Parathyroid adenoma (tissue), 2 donors: ENCODE measurements around the gene PTGS2.

ENCODE experiments used
- H2AFZ ChIP-seq: fragments of 300-600 bp; sonication (generic); one replicate; pipeline ENCODE4 v1.7.0; 2017; ENCODE audit warnings: antibody characterized with exemption, mild to moderate bottlenecking
- H3K27ac ChIP-seq: fragments of 300-600 bp; sonication (generic); one replicate; pipeline ENCODE4 v1.7.0; 2017
- H3K27me3 ChIP-seq: fragments of 300-600 bp; sonication (generic); one replicate; pipeline ENCODE4 v1.7.0; 2017; ENCODE audit warnings: low read length; ENCODE audit not compliant: control insufficient read depth, insufficient read depth
- H3K36me3 ChIP-seq: fragments of 300-600 bp; sonication (generic); one replicate; pipeline ENCODE4 v1.7.0; 2017; ENCODE audit warnings: low read length; ENCODE audit not compliant: control insufficient read depth, insufficient read depth
- H3K4me1 ChIP-seq: fragments of 300-600 bp; sonication (generic); one replicate; pipeline ENCODE4 v1.7.0; 2017; ENCODE audit warnings: control low read depth
- H3K4me2 ChIP-seq: fragments of 300-600 bp; sonication (generic); one replicate; pipeline ENCODE4 v1.7.0; 2017; ENCODE audit warnings: low read length
- H3K4me3 ChIP-seq: fragments of 300-600 bp; sonication (generic); one replicate; pipeline ENCODE4 v1.7.0; 2017; ENCODE audit warnings: low read depth, low read length
- H3K79me2 ChIP-seq: fragments of 300-600 bp; sonication (generic); one replicate; pipeline ENCODE4 v1.7.0; 2017; ENCODE audit warnings: control low read depth
- H3K9ac ChIP-seq: fragments of 300-600 bp; sonication (generic); one replicate; pipeline ENCODE4 v1.7.0; 2017; ENCODE audit warnings: mild to moderate bottlenecking
- H3K9me3 ChIP-seq: fragments of 300-600 bp; sonication (generic); one replicate; pipeline ENCODE4 v1.7.0; 2017; ENCODE audit warnings: low read length; ENCODE audit not compliant: control insufficient read depth
- TF ChIP-seq, protein P1 (sequence below): fragments of 300-600 bp; sonication (generic); IDR thresholded peaks from one replicate; pipeline ENCODE4 v1.7.0; 2017; ENCODE audit warnings: antibody characterized with exemption, mild to moderate bottlenecking
- donor health status: primary hyperparathyroidism.

Gene PTGS2

DNA sequence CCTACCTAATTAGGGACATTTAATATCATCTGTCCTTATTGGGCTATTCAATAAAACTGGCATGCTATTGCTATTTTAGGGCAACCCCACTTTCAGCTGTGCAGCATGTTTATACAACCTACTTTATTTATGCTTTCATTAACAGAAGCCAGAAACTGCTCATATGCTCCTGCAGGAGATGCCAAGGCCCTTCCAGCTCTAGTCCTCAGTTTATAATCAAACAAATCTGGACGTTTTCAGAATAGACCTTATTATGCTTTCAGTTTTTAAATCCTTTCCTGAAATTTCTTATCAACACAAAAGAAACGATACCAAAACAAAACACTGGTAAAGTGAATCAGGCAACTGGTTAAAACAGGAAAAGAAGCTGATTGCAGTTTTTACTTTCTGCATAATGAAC is 53.2 kb downstream of the PTGS2 start:
- no peaks in the 10 kb centered on the region for H3K9me3 ChIP-seq
- no peak overlapping the region for H3K4me2 ChIP-seq
- no peak overlapping the region for H3K4me3 ChIP-seq
- no peak overlapping the region for H2AFZ ChIP-seq
- no peaks in the 10 kb centered on the region for H3K4me1 ChIP-seq
- TF ChIP-seq, protein P1, sequence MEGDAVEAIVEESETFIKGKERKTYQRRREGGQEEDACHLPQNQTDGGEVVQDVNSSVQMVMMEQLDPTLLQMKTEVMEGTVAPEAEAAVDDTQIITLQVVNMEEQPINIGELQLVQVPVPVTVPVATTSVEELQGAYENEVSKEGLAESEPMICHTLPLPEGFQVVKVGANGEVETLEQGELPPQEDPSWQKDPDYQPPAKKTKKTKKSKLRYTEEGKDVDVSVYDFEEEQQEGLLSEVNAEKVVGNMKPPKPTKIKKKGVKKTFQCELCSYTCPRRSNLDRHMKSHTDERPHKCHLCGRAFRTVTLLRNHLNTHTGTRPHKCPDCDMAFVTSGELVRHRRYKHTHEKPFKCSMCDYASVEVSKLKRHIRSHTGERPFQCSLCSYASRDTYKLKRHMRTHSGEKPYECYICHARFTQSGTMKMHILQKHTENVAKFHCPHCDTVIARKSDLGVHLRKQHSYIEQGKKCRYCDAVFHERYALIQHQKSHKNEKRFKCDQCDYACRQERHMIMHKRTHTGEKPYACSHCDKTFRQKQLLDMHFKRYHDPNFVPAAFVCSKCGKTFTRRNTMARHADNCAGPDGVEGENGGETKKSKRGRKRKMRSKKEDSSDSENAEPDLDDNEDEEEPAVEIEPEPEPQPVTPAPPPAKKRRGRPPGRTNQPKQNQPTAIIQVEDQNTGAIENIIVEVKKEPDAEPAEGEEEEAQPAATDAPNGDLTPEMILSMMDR = no peak
- H3K27ac ChIP-seq = no peak overlapping the region
- no peaks in the 10 kb centered on the region for H3K27me3 ChIP-seq
- no peaks in the 10 kb centered on the region for H3K79me2 ChIP-seq
- no peak overlapping the region for H3K9ac ChIP-seq
- no peaks in the 10 kb centered on the region for H3K36me3 ChIP-seq

DNA sequence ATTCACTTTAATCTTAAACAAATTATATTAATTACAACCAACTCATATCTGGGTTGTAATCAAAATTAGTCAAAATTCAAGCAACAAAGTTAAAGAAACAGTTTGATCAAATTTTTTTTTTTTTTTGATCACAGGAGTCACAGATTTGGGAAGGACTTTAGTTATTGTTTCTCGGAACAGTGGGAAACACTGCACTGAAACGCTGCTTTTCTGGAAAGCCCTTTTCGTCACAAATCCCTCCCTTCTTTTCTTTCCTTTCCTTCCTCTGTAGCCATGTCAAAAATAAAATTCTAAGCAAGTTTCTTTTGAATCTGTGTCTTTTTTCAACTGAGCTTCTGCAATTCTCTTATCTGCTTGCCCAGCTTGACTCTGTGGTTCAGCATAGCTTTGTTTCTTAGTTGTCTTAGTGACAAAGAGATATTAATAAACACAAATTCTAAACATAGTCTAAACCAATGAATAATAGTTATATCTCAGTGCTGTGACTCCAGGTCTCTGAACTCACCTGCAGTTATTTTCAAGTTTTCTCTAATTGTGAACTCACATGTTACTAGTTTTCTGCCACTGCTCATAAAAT is 53.8 kb downstream of the PTGS2 start:
- Histone ChIP-seq H2AFZ (no peak overlapping the region), H3K4me1 (no peaks in the 10 kb centered on the region), H3K36me3 (no peaks in the 10 kb centered on the region), H3K27me3 (no peaks in the 10 kb centered on the region), H3K4me3 (no peak overlapping the region), H3K9me3 (no peaks in the 10 kb centered on the region), H3K4me2 (no peak overlapping the region), H3K27ac (no peak overlapping the region), H3K79me2 (no peaks in the 10 kb centered on the region), H3K9ac (no peak overlapping the region)
- TF ChIP-seq, protein P1 = no peak

DNA sequence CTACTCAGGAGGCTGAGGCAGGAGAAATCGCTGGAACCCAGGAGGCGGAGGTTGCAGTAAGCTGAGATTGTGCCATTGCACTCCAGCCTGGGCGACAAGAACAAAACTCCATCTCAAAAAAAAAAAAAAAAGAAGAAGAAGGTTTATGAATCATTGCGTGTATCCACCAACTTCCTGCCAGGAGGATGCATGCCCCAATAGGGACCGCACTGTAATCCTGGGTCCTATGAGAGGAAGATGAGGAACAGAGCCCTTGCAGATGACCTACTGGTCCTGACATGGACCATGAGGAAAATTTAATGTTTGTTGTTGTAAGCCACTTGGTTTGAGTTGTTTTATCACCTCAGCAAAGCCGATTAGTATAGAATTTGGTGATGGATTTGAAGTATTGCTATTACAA is 56.7 kb downstream of the PTGS2 start:
- H3K4me2 ChIP-seq = no peak overlapping the region
- no peaks in the 10 kb centered on the region for H3K27me3 ChIP-seq
- H3K36me3 ChIP-seq = no peaks in the 10 kb centered on the region
- H3K4me1 ChIP-seq = no peaks in the 10 kb centered on the region
- H3K9ac ChIP-seq = no peak overlapping the region
- no peak overlapping the region for H2AFZ ChIP-seq
- no peaks in the 10 kb centered on the region for H3K79me2 ChIP-seq
- no peaks in the 10 kb centered on the region for H3K9me3 ChIP-seq
- TF ChIP-seq, protein P1 = no peak
- no peak overlapping the region for H3K4me3 ChIP-seq
- no peak overlapping the region for H3K27ac ChIP-seq
